Loucy (cell line): Measurements from ENCODE around the gene SULT4A1.

Experiments
- H2AFZ ChIP-seq: fragments of 200-600 bp; sonication (generic); 2 replicates; pipeline ENCODE4 v1.6.0; 2016; ENCODE audit warnings: antibody characterized with exemption, mild to moderate bottlenecking, low read length, moderate library complexity
- H3F3A ChIP-seq: fragments of 200-600 bp; 2 replicates; pipeline ENCODE4 v1.6.0; 2016; ENCODE audit warnings: antibody characterized with exemption, low read depth, mild to moderate bottlenecking
- H3K27me3 ChIP-seq: fragments of 200-600 bp; sonication (generic); 2 replicates; pipeline ENCODE4 v1.6.1; 2014; ENCODE audit warnings: low read length, mild to moderate bottlenecking; ENCODE audit not compliant: insufficient read depth, poor library complexity, severe bottlenecking
- H3K36me3 ChIP-seq: fragments of 200-600 bp; sonication (generic); 2 replicates; pipeline ENCODE4 v1.6.1; 2016; ENCODE audit warnings: low read length; ENCODE audit not compliant: insufficient read depth
- H3K4me1 ChIP-seq: fragments of 200-600 bp; sonication (generic); 2 replicates; pipeline ENCODE4 v1.5.1; 2014; ENCODE audit warnings: low read length, mild to moderate bottlenecking; ENCODE audit not compliant: insufficient read depth, poor library complexity, severe bottlenecking
- H3K4me2 ChIP-seq: fragments of 200-600 bp; sonication (generic); 2 replicates; pipeline ENCODE4 v1.6.0; 2014; ENCODE audit warnings: antibody characterized with exemption, low read length, low read depth, mild to moderate bottlenecking; ENCODE audit not compliant: poor library complexity, severe bottlenecking
- H3K4me3 ChIP-seq: fragments of 200-600 bp; sonication (generic); 2 replicates; pipeline ENCODE4 v1.5.1; 2014; ENCODE audit warnings: low read length, mild to moderate bottlenecking, mixed read lengths; ENCODE audit not compliant: poor library complexity, severe bottlenecking
- H3K79me2 ChIP-seq: fragments of 200-600 bp; sonication (generic); 2 replicates; pipeline ENCODE4 v1.6.1; 2014; ENCODE audit warnings: low read length; ENCODE audit not compliant: insufficient read depth
- H3K9ac ChIP-seq: fragments of 200-600 bp; sonication (generic); 2 replicates; pipeline ENCODE4 v1.6.0; 2014; ENCODE audit warnings: mild to moderate bottlenecking, low read depth, low read length, moderate library complexity; ENCODE audit not compliant: poor library complexity, severe bottlenecking
- H3K9me2 ChIP-seq: fragments of 200-600 bp; sonication (generic); replicated peaks from 2 replicates; pipeline ENCODE4 v1.6.1; 2016; ENCODE audit warnings: low read depth, low read length, mixed read lengths
- H3K9me3 ChIP-seq: fragments of 200-600 bp; sonication (generic); 2 replicates; pipeline ENCODE4 v1.6.1; 2014; ENCODE audit warnings: mild to moderate bottlenecking, antibody characterized with exemption, low read length, low read depth; ENCODE audit not compliant: insufficient read depth
- H4K20me1 ChIP-seq: fragments of 200-600 bp; sonication (generic); 2 replicates; pipeline ENCODE4 v1.6.0; 2014; ENCODE audit warnings: antibody characterized with exemption, low read length, mild to moderate bottlenecking; ENCODE audit not compliant: insufficient read depth, poor library complexity, severe bottlenecking
- EZH2phosphoT487 ChIP-seq: fragments of 200-600 bp; IDR thresholded peaks from 2 replicates; pipeline ENCODE4 v1.6.1; 2018; ENCODE audit warnings: antibody characterized with exemption, mild to moderate bottlenecking, moderate library complexity, borderline replicate concordance
- TF ChIP-seq, protein P1 (sequence below): fragments of 200-600 bp; sonication (generic); conservative IDR thresholded peaks from 2 replicates; pipeline ENCODE4 v1.5.1; 2014; ENCODE audit warnings: mild to moderate bottlenecking, antibody characterized with exemption, low read length

Gene SULT4A1

DNA sequence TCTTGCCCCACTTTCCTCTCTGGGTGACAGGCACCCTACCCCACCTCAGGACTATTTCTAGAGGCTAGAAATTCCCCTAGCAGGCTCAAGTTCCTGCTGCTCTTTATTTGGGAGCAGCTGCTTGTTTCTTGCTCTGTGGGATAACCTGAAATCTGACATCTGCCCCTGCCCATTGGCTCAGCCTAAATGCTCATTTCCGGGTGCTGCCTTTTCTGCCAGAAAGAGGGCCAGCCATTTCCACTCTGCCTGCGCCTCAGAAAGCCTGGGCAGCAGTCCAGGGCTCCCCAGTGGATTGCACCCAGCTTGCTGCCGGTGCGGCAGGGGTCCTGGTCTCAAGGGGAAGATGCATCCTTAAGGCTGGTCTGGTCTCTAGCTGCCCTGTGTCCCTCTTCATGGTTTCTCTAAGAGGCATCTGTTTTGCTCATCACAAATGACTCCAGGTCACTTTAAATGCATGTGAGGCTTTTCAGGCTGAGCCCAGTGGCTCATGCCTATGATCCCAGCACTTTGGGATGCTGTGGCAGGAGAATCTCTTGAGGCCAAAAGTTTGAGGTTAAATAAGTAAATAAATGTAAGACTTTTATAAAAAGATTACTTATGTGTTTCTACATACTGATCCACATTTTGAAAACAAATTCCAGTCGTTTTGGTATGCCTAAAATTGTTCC lies 39.8 kb upstream of the SULT4A1 start:
- Histone ChIP-seq H3K9me2 (no peaks in the 10 kb centered on the region), H3F3A (no peaks in the 10 kb centered on the region), H3K9me3 (no peaks in the 10 kb centered on the region), H4K20me1 (no peaks in the 10 kb centered on the region), H2AFZ (no peak overlapping the region), H3K4me2 (no peak overlapping the region), H3K79me2 (no peaks in the 10 kb centered on the region), H3K9ac (no peak overlapping the region), H3K4me3 (no peak overlapping the region), H3K36me3 (no peaks in the 10 kb centered on the region), H3K4me1 (no peaks in the 10 kb centered on the region), H3K27me3 (no peaks in the 10 kb centered on the region)
- TF ChIP-seq EZH2phosphoT487 = no peak
- TF ChIP-seq, protein P1, sequence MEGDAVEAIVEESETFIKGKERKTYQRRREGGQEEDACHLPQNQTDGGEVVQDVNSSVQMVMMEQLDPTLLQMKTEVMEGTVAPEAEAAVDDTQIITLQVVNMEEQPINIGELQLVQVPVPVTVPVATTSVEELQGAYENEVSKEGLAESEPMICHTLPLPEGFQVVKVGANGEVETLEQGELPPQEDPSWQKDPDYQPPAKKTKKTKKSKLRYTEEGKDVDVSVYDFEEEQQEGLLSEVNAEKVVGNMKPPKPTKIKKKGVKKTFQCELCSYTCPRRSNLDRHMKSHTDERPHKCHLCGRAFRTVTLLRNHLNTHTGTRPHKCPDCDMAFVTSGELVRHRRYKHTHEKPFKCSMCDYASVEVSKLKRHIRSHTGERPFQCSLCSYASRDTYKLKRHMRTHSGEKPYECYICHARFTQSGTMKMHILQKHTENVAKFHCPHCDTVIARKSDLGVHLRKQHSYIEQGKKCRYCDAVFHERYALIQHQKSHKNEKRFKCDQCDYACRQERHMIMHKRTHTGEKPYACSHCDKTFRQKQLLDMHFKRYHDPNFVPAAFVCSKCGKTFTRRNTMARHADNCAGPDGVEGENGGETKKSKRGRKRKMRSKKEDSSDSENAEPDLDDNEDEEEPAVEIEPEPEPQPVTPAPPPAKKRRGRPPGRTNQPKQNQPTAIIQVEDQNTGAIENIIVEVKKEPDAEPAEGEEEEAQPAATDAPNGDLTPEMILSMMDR = no peak

DNA sequence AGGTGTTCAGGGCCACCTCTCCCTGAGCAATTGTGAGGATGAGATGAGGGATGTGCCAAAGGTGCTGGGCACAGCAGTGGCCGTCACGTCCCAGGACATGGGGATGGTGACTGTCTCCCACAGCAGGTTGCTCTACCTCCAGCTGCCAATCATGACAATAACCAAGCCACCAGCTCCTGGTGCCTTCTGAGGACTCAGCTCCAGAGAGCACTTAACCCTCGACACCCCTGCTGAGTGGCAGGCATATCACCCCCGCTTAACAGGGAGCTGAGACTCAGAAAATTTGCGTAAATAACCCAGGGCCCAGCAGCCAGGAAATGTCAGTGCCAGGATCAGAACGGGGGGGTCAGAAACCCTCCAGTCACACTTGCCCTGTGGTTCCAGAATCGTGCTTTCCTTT lies 37.9 kb upstream of the SULT4A1 start:
- no peak for TF ChIP-seq EZH2phosphoT487
- TF ChIP-seq, protein P1 = no peak
- H3K9me3 ChIP-seq = no peaks in the 10 kb centered on the region
- H3K79me2 ChIP-seq = no peaks in the 10 kb centered on the region
- no peaks in the 10 kb centered on the region for H3K27me3 ChIP-seq
- no peak overlapping the region for H3K9ac ChIP-seq
- H3K4me1 ChIP-seq = no peaks in the 10 kb centered on the region
- H3K36me3 ChIP-seq = no peaks in the 10 kb centered on the region
- H3F3A ChIP-seq = no peaks in the 10 kb centered on the region
- H3K4me2 ChIP-seq = no peak overlapping the region
- H3K4me3 ChIP-seq = no peak overlapping the region
- no peaks in the 10 kb centered on the region for H3K9me2 ChIP-seq
- H4K20me1 ChIP-seq = no peaks in the 10 kb centered on the region
- no peak overlapping the region for H2AFZ ChIP-seq

DNA sequence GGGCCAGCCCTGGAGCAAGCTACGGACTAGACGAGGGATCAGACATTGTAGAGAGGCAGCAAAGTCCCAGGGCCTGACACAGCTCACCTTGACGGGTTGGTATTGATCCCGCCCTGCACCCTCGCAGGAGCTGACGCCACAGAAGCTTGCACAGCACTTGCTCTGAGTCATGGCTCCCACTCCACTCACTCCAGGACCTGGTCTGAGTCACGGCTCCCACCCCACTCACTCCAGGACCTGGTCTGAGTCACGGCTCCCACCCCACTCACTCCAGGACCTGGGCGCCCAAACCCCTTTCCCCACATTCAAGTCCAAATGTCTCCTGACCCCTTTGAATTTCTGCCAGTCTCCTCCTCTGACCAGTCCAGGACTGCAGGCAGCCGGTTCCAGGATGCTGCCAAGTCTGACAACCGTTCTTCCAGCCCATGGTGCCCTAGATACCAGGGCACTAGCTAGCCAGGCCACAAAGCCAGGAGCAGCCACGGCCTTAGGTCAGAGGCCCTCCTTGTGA lies 35.5 kb upstream of the SULT4A1 start:
- H3K9ac ChIP-seq = no peak overlapping the region
- TF ChIP-seq, protein P1 = no peak
- TF ChIP-seq EZH2phosphoT487 = no peak
- no peak overlapping the region for H2AFZ ChIP-seq
- H4K20me1 ChIP-seq = no peaks in the 10 kb centered on the region
- H3K79me2 ChIP-seq = no peaks in the 10 kb centered on the region
- H3K4me3 ChIP-seq = no peak overlapping the region
- H3F3A ChIP-seq = no peaks in the 10 kb centered on the region
- no peaks in the 10 kb centered on the region for H3K9me3 ChIP-seq
- no peaks in the 10 kb centered on the region for H3K27me3 ChIP-seq
- H3K4me1 ChIP-seq = no peaks in the 10 kb centered on the region
- no peak overlapping the region for H3K4me2 ChIP-seq
- no peaks in the 10 kb centered on the region for H3K36me3 ChIP-seq
- no peaks in the 10 kb centered on the region for H3K9me2 ChIP-seq
